ENCODE measurements around the gene TLCD1. TPM values are rescaled to one million over a fixed set of nuclear protein-coding genes. Genes with fewer than 3 reads are reported as not detected.

Gene TLCD1
- total RNA-seq, 4 donors from 2014 or later: 6.9 to 25.0 (median 17.0) TPM

DNA sequence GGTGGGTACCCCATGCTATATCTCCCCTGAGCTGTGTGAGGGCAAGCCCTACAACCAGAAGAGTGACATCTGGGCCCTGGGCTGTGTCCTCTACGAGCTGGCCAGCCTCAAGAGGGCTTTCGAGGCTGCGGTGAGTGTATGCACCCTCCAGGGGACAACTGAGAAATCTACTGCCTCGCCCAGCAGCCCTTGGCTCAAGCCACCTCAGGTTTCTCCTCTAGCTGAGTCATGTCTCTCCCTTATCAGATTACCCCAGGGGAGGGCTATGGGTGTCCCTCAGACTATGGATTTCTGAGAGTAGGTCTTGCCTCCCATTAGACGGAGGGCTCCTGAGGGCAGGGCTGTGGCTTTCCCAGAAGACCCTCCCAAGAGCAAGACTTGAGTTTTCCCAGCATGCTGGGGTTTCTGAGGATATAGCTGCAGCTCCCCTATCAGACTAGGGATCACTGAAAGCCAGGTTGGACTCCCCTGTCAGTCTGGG is 9.2 kb upstream of the TLCD1 start:
- no peak overlapping the region for H3K27ac ChIP-seq
- DNase-seq (ENCODE audit: low spot score in 2 of 2): no peak
- H3K9me3 ChIP-seq: no peaks in the 10 kb centered on the region
- no peak overlapping the region for H3K4me3 ChIP-seq
- H3K27me3 ChIP-seq: no peaks in the 10 kb centered on the region
- no peaks in the 10 kb centered on the region for H3K36me3 ChIP-seq
- WGBS: 47% methylated on average over 4 of the region's 5 CpGs
- TF ChIP-seq EP300 (IDR thresholded peaks at IDR 0.05) (no peak), POLR2A (IDR thresholded peaks at IDR 0.05) (no peak), POLR2AphosphoS5 (IDR thresholded peaks at IDR 0.05) (no peak)
- TF ChIP-seq, protein P1, sequence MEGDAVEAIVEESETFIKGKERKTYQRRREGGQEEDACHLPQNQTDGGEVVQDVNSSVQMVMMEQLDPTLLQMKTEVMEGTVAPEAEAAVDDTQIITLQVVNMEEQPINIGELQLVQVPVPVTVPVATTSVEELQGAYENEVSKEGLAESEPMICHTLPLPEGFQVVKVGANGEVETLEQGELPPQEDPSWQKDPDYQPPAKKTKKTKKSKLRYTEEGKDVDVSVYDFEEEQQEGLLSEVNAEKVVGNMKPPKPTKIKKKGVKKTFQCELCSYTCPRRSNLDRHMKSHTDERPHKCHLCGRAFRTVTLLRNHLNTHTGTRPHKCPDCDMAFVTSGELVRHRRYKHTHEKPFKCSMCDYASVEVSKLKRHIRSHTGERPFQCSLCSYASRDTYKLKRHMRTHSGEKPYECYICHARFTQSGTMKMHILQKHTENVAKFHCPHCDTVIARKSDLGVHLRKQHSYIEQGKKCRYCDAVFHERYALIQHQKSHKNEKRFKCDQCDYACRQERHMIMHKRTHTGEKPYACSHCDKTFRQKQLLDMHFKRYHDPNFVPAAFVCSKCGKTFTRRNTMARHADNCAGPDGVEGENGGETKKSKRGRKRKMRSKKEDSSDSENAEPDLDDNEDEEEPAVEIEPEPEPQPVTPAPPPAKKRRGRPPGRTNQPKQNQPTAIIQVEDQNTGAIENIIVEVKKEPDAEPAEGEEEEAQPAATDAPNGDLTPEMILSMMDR (IDR thresholded peaks at IDR 0.05): no peak
- H3K4me1 ChIP-seq: peaks cover 5% of the 10 kb centered on the region

DNA sequence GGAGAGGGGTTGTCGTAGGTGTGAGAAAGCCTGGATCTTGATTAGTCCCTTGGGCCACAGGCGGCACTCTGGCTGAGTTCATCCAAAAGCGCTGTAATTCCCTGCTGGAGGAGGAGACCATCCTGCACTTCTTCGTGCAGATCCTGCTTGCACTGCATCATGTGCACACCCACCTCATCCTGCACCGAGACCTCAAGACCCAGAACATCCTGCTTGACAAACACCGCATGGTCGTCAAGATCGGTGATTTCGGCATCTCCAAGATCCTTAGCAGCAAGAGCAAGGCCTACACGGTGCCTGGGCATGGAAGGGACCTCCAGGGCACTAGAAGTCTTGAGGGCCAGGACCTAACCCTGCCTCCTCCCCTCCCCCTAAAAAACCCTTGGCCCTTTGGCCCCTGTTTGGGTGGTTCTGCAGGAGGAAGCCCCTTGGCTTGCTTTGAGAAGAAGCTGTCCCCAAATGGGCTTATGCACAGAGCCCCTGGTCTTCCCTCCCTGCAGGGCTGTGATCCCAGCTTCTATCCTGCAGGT is 8.7 kb upstream of the TLCD1 start:
- H3K27ac ChIP-seq: no peak overlapping the region
- WGBS: 89% methylated on average over 10 of the region's 10 CpGs
- no peak overlapping the region for H3K4me3 ChIP-seq
- H3K9me3 ChIP-seq: no peaks in the 10 kb centered on the region
- H3K4me1 ChIP-seq: peaks cover 8% of the 10 kb centered on the region
- H3K36me3 ChIP-seq: no peaks in the 10 kb centered on the region
- DNase-seq (ENCODE audit: low spot score in 2 of 2): no peak
- TF ChIP-seq POLR2A (IDR thresholded peaks at IDR 0.05) (no peak), POLR2AphosphoS5 (IDR thresholded peaks at IDR 0.05) (no peak), EP300 (IDR thresholded peaks at IDR 0.05) (no peak)
- TF ChIP-seq, protein P1 (IDR thresholded peaks at IDR 0.05): no peak
- no peaks in the 10 kb centered on the region for H3K27me3 ChIP-seq

DNA sequence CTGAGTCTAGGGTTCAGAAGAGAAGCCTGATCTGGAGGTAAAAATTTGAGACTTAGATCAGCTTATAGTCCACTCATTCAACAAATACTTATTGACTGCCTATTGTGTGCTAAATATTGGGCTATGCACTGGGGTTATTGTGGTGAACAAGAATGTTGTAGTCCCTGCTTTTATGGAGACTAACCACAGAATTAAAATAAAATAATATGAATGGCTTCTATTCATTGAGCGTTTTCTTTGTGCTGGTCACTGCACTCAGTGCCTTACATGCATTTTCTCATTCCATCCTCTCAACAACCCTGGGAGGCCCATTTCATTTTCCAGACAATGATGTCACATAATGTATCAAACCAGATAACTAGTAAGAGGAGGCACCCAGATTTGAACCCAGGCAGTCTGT is 7.3 kb upstream of the TLCD1 start:
- no peak for TF ChIP-seq POLR2A (IDR thresholded peaks at IDR 0.05)
- TF ChIP-seq, protein P1 (IDR thresholded peaks at IDR 0.05): no peak
- no peak for TF ChIP-seq POLR2AphosphoS5 (IDR thresholded peaks at IDR 0.05)
- TF ChIP-seq EP300 (IDR thresholded peaks at IDR 0.05): no peak
- 75% methylated on average over 1 of the region's 1 CpG for WGBS
- Histone ChIP-seq H3K4me1 (peaks cover 16% of the 10 kb centered on the region), H3K27ac (no peak overlapping the region), H3K9me3 (no peaks in the 10 kb centered on the region), H3K36me3 (no peaks in the 10 kb centered on the region), H3K4me3 (no peak overlapping the region), H3K27me3 (no peaks in the 10 kb centered on the region)
- DNase-seq (ENCODE audit: low spot score in 2 of 2): no peak

DNA sequence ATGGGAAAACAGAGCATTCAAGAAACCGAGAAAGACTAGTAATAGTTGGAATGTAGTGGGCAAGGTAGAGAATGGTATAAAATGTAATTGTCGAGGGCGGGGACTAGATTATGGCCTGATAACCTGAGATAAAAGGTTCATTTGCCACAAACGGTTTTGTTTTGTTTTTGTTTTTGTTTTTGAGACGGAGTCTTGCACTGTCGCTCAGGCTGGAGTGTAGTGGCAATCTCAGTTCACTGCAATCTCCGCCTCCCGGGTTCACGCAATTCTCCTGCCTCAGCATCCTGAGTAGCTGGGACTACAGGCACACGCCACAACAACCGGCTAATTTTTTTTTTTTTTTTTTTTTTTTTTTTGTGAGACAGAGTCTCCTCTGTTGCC is 3.9 kb upstream of the TLCD1 start:
- Histone ChIP-seq H3K9me3 (no peaks in the 10 kb centered on the region), H3K27ac (no peak overlapping the region), H3K27me3 (no peaks in the 10 kb centered on the region), H3K4me3 (no peak overlapping the region), H3K36me3 (no peaks in the 10 kb centered on the region), H3K4me1 (peaks cover 42% of the 10 kb centered on the region)
- no peak for TF ChIP-seq POLR2AphosphoS5 (IDR thresholded peaks at IDR 0.05)
- TF ChIP-seq, protein P1 (IDR thresholded peaks at IDR 0.05): no peak
- TF ChIP-seq POLR2A (IDR thresholded peaks at IDR 0.05): no peak
- TF ChIP-seq EP300 (IDR thresholded peaks at IDR 0.05): no peak
- 77% methylated on average over 11 of the region's 11 CpGs for WGBS
- no peak for DNase-seq (ENCODE audit: low spot score in 2 of 2)

DNA sequence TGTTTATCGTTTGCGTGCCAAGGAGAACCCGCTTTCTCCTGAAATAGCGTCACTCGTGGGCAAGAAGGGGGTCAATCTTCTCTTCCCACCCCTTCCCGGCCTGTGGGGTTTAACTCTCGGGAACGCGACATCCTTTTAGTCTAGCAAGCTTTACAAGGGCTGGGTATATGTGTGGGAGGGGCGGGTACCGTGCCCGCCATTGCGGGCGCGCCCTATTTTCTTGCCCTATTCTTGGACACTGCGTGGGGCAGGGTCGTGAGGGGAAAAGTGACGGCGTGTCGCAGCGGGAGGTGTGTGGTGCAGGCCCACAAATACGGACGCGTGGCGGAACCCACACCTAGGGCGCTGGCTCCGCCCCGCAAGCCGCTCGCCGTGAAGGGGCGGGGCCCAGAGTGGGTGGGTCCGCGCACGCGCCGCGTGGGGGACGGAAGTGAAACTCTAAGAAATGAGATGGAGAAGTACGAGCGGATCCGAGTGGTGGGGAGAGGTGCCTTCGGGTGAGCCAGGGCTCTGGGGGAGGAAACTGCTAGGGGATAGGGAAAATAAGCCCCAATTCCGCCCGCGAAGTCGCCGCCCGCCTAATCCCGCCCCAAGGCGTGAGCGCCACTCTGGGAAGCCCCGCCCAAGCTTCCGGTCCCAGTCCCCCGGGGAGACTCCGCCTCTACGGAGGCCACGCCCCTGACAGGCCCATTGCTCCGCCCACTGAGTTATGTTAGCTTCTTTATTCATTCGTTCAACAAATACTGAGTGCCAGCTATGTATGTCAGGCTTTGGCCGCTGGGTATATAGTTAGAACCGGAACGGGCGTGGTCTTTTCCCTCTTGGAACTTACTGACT is 2.5 kb upstream of the TLCD1 start, which contains the start of gene NEK8:
TSS of gene NEK8 (plus strand) at position 425 of the 837 bp plus-strand sequence. CDS start at position 451, 26 bp downstream.
- H3K9me3 ChIP-seq: no peaks in the 10 kb centered on the region
- peak; percentile 99 for DNase-seq (ENCODE audit: low spot score in 2 of 2)
- WGBS: under 1% methylated on average over 52 of the region's 64 CpGs
- H3K36me3 ChIP-seq: peaks cover 13% of the 10 kb centered on the region
- peak within 1 kb of the TSS; percentile 89 for H3K4me3 ChIP-seq
- no peak for TF ChIP-seq POLR2A (IDR thresholded peaks at IDR 0.05)
- peak in 1 of 3 donors; percentile 30 for TF ChIP-seq POLR2AphosphoS5 (IDR thresholded peaks at IDR 0.05)
- H3K27me3 ChIP-seq: no peaks in the 10 kb centered on the region
- peaks cover 54% of the 10 kb centered on the region for H3K4me1 ChIP-seq
- H3K27ac ChIP-seq: peak within 1 kb of the TSS; percentile 99

Measured in suprapubic skin (tissue), 4 donors.